AG04449 (cell line): Measurements from ENCODE around the gene PLA2G5.

ENCODE experiments used
- CTCF ChIA-PET: fragments of 350-600 bp; formaldehyde crosslinking; extraction: SDS; loops from one replicate; lab custom pipeline; 2021; ENCODE audit warnings: antibody characterized with exemption; lab: Yijun Ruan, JAX
- POLR2A ChIA-PET: fragments of 400-600, 350-600 bp; formaldehyde crosslinking; extraction: SDS; loops from one replicate; lab custom pipeline; 2020; ENCODE audit warnings: antibody characterized with exemption, inconsistent platforms; lab: Yijun Ruan, JAX
- DNase-seq: peaks from one replicate; pipeline ENCODE4 v3.0.0-alpha.2; 2010; ENCODE audit warnings: low read depth, low spot score
- H3K4me3 ChIP-seq: 2 replicates; pipeline ENCODE4 v1.5.1; 2011; ENCODE audit warnings: low read depth, mild to moderate bottlenecking, control low read depth, low read length
- TF ChIP-seq, protein P1 (sequence below): IDR thresholded peaks from one replicate; pipeline ENCODE4 v1.5.1; 2011; ENCODE audit warnings: mild to moderate bottlenecking, moderate library complexity, low read length, control low read depth, inconsistent platforms; ENCODE audit not compliant: insufficient read depth; ENCODE audit errors: missing control alignments

Gene PLA2G5

DNA sequence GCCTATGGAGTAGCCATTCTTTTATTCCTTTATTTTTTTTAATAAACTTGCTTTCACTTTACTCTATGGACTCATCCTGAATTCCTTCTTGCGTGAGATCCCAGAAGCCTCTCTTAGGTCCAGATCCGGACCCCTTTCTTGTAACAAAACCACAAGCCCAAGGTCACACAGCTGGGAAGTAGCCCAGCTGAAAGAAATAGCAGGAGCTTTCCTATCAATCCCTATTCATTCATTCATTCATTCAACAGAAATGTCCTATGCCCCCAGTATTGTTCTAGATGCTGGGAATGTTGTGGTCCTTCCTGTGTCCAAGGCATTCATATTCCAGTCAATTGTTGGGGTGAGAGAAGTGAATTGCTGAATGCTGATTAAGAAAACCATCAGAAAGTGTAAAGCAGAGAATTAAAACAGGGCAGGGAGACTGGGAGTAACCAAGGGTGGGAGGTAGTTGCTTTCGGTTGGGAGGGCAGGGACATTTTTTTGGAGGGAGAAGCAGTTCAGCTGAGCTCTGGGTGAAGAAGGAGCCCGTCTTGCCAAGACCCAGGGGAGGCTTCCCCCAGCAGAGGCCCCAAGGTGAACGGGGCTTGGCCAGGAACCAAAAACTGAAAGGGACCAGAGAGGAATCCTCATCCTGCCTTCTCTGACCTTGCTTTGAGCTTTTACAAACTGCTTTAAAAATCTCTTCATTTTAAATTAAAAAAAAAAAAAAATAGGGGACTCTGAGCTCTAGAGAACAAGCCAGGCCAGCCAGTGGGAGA is 38.6 kb downstream of the PLA2G5 start:
- DNase-seq = no peak
- TF ChIP-seq, protein P1, sequence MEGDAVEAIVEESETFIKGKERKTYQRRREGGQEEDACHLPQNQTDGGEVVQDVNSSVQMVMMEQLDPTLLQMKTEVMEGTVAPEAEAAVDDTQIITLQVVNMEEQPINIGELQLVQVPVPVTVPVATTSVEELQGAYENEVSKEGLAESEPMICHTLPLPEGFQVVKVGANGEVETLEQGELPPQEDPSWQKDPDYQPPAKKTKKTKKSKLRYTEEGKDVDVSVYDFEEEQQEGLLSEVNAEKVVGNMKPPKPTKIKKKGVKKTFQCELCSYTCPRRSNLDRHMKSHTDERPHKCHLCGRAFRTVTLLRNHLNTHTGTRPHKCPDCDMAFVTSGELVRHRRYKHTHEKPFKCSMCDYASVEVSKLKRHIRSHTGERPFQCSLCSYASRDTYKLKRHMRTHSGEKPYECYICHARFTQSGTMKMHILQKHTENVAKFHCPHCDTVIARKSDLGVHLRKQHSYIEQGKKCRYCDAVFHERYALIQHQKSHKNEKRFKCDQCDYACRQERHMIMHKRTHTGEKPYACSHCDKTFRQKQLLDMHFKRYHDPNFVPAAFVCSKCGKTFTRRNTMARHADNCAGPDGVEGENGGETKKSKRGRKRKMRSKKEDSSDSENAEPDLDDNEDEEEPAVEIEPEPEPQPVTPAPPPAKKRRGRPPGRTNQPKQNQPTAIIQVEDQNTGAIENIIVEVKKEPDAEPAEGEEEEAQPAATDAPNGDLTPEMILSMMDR = no peak
- H3K4me3 ChIP-seq = no peak overlapping the region
- ChIA-PET CTCF (no interaction called here), POLR2A (no interaction called here)

DNA sequence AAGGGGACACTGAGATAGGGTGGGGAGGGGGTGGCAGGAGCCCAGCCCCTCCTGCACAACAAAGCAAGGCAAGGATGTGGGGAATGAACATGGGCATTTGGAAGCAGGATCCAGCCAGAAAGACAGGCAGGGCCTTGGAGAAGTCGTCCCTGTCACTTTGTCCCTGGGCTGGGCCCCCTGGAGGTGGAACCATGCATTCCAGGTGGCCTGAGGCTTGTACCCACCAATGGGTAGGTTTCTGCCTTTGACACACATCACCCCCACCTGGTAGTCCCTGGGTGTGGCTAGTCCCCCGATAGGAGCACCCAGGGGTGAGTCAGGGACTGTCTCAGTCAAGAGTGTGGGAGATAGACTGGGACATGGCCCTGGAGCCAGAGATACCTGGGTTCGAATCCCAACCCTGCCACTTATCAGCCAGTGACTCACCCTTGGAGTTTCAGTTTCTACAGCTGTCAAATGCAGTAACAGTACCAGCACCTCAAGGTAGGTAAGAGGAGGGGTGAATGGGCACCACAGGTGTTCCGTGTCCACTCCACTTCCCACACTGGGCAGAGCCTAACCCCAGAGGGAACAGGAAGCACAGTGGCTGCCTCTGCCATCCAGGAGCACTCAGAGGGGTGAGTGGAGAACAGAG is 39.3 kb downstream of the PLA2G5 start:
- ChIA-PET CTCF (interaction anchor here (1.2 kb wide), 1 partner anchor 8 kb away, joined by 3 read pairs; no protein-coding TSS in a partner anchor), POLR2A (no interaction called here)
- no peak for DNase-seq
- TF ChIP-seq, protein P1 = no peak
- H3K4me3 ChIP-seq = no peak overlapping the region

GRCh38 chr1:20110679-20111078 is 40.7 kb downstream of the PLA2G5 start:
- no peak for DNase-seq
- no peak overlapping the region for H3K4me3 ChIP-seq
- ChIA-PET POLR2A (no interaction called here), CTCF (interaction anchor here (0.8 to 1.2 kb wide), 2 partner anchors 9 to 85 kb away, joined by 3 read pairs; no protein-coding TSS in a partner anchor)
- TF ChIP-seq, protein P1 = no peak

GRCh38 chr1:20111452-20111851 is 41.5 kb downstream of the PLA2G5 start:
- POLR2A ChIA-PET = no interaction called here

DNA sequence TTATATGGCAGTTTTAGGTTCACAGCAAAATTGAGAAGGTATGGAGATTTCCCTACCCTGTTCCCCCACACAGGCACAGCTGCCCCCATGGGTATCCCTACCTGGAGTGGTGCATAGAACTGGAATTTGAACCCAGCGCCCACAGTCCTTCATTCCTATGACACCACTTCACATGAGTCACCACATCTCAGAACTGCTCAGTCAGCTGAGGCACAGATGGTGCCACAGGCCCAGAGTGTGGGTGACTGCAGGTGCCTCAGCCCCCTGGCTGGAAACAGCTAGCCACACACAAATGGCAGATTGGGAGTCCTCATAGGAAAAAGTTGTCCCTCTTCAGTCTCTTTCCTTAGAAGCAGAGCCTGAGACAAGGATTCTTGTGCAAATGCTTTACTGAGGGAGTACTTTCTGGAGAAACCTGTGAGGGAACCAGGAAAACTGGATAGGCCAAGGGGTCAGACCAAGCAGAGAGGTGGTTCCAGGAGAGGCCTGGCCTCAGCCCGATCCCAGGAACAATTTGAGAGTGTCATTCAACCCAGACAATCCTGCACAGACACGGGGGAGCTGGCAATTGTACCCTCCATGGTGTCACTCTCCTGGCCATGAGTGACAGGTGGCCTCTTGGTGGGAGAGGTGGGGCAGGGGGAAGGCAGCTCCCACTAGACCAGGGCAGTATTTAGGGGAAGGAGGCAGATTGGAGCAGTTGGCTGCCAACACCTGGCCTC is 42.4 kb downstream of the PLA2G5 start:
- CTCF ChIA-PET = interaction anchor here (1.4 kb wide), 1 partner anchor 83 kb away, joined by 3 read pairs; no protein-coding TSS in a partner anchor

More at GRCh38 chr1:20111452-20111851, 41.5 kb downstream of the PLA2G5 start:
- H3K4me3 ChIP-seq = no peak overlapping the region
- DNase-seq = no peak
- TF ChIP-seq, protein P1 = no peak
- CTCF ChIA-PET = no interaction called here

More for the DNA sequence above, 42.4 kb downstream of the PLA2G5 start:
- no peak for DNase-seq
- POLR2A ChIA-PET = no interaction called here
- TF ChIP-seq, protein P1 = no peak
- H3K4me3 ChIP-seq = no peak overlapping the region
